GM19467 (cell line): ENCODE data around the gene SGMS1.
"Not testable (repeated sequence)": the region's sequence is repeated elsewhere in the genome, so short reads cannot be mapped to it uniquely, and the experiment has no call there.

Source experiments
- ATAC-seq: cut with Tn5 transposase; IDR thresholded peaks from one replicate; pipeline ENCODE4 v1.9.1; 2021; ENCODE audit warnings: mild to moderate bottlenecking, moderate library complexity; ENCODE audit not compliant: unreplicated experiment

The SGMS1 gene

DNA sequence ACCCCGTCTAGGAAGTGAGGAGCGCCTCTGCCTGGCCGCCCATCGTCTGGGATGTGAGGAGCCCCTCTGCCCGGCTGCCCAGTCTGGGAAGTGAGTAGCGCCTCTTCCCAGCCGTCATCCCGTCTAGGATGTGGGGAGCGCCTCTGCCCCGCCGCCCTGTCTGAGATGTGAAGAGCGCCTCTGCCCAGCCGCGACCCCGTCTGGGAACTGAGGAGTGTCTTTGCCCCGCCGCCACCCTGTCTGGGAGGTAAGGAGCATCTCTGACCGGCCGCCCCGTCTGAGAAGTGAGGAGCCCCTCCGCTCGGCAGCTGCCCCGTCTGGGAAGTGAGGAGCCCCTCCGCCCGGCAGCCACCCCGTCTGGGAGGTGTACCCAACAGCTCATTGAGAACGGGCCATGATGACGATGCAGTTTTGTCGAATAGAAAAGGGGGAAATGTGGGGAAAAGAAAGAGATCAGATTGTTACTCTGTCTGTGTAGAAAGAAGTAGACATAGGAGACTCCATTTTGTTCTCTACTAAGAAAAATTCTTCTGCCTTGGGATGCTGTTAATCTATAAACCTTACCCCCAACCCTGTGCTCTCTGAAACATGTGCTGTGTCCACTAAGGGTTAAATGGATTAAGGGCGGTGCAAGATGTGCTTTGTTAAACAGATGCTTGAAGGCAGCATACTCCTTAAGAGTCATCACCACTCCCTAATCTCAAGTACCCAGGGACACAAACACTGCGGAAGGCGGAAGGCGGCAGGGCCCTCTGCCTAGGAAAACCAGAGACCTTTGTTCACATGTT is 267.9 kb downstream of the SGMS1 start:
- ATAC-seq, result not testable (repeated sequence)

- ATAC-seq, result no peak
These were observed 272.1 kb downstream of the SGMS1 start for GRCh38 chr10:50351483-50352146.

DNA sequence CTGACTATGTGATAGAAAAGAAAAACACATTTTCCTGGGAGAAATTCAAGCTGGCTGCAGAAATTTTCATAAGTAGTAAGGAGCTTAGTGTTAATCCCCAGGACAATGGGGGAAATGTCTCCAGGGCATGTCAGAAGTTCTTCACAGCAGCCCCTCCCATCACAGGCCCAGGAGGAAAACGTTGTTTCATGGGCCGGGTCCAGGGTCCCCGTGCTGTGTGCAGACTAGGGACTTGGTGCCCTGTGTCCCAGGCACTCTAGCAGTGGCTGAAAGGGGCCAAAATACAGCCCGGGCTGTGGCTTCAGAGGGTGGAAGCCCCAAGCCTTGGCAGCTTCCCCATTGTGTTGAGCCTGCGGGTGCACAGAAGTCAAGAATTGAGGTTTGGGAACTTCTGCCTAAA is 273.4 kb downstream of the SGMS1 start:
- ATAC-seq, result no peak

GRCh38 chr10:50349554-50349953 is 274.2 kb downstream of the SGMS1 start:
- ATAC-seq, result no peak

- peak; percentile 87 for ATAC-seq
These were observed 276.4 kb downstream of the SGMS1 start for GRCh38 chr10:50347394-50347802.

GRCh38 chr10:50346942-50347341 is 276.8 kb downstream of the SGMS1 start:
- ATAC-seq, result no peak

GRCh38 chr10:50345545-50345944 is 278.2 kb downstream of the SGMS1 start:
- no peak for ATAC-seq

DNA sequence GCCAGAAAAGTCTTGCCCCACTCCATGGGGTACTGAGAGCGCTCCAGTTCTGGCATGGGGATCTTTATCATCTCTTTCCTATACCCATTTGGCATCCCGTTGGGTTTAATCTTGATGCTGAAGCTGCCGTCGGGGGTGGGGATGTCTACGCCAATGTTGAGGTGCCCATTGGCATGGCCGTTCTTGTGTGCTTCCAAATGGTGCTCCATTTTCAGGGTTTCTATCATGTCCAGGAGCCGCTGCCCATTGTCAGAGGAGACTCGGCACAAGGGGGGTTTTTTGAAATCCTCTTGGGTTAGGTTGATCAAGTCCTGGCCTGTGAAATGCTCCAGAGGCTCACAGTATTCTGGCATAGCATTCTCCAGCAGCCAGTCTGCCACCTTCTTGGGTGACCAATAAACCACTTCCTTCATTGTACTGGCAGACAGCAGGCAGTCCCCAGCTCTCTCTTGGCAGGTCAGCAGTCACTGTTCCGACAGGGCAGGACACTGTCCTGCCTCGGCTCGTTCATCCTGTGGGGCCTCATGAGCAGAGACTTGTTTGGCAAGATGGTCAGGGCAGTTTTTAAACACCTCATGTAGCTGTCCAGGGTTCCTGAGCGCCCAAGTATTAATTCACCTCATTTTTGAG is 279.9 kb downstream of the SGMS1 start:
- ATAC-seq, result no peak

DNA sequence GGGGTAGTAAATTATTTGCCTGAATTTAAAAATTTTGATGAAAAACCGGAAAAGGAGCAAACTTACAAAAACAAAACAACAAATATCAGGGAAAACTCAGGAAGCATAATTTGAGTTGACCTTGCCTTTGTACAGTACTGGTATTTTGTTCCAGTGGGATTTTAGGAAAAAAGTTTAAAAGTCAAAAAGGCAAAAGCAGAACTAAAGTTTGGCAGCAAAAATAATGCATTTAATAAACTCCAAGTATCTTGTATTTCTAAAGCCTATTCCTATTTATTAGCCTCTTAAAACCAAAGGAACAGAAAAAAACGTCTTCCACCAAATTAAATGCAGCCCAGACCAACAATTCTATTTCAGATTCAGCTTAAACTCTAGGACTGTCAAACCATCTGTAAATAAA is 281.8 kb downstream of the SGMS1 start:
- ATAC-seq, result no peak

DNA sequence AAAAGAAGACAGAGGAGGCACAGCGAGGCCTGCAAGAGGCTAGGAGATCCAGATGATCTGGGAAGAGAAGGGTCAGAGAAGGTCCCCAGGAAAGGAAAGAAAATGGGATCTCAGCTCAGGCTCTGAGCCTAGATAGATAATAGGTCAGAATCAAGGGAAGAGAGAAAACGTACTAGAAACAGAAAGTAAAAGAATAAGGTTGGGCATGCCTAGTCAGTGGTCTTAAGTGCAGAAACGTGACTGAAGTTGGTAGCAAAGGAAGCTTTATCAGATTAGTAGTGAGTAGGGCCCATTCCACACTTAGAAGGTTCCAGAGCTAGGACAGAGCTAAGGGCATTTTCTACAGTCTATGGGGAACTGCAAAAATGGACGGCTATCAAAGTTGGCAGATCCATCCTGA is 287.6 kb downstream of the SGMS1 start:
- ATAC-seq, result no peak

- no peak for ATAC-seq
These were observed 288.4 kb downstream of the SGMS1 start for GRCh38 chr10:50335397-50335796.

DNA sequence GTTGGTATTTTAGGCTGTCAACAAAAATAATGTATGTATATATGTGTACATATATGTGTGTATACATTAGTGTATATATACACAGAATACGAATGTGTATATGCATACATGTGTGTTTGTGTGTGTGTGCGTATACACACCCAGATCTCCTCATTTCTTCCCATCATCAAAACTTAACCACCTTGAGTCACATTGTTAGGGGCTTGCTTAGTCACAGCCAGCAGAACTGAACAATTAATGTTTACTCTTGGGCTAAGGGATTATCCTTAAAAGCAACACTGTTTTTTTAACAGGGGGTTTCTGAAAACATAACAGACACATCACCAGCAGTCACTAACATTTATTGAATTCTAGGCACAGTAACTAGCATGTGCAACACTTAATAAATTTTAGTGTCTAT is 289.5 kb downstream of the SGMS1 start:
- ATAC-seq, result no peak

DNA sequence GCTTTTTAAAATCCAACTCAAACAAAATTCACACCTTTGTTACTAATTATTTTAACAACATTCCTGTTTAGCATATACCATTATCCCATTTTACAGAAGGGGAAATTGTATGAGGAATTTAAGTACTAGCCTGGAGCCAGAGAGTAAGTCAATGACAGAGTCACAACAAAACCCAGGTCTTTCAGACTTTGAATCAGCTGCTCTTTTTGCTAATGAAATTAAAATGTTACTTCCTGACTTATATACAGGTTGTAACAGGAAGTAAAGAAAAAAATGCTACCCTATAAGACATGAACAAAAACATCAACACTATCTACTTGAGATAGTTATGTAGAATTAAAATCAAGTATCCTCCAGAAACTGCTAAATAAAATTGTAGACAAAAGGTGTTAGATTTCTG is 289.9 kb downstream of the SGMS1 start:
- no peak for ATAC-seq

DNA sequence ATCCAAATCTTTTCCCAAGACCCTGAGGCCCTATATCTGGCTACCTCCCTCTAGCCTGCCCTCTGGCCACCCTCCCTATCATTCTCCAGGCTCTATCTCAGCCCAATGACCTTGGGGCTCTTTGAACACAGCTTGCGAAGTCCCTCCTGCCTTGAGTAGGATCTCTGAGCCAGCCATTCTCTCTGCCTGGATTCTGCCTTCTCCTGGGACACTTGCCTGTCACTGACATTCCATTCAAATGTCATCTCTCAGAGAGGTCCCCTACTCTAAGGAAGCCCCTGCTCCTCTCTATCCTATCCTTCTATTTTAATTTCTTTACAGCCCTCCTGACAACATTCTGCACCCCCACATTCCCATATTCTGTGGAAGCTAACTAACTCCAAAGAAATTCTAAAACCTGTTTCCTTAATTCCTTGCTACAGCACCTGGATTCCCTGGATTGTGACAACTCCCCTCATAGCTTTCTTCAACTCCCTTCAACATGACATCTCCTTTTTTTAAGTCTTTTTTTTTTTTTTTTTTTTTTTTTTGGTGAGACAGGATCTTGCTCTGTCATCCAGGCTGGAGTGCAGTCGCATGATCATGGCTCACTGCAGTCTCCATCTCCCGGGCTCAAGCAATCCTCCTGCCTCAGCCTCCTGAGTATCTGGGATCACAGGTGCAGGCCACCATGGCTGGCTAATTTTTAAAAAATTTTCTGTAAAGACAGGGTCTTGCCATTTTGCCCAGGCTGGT is 291.5 kb downstream of the SGMS1 start:
- no peak for ATAC-seq

GRCh38 chr10:50331486-50331885 is 292.3 kb downstream of the SGMS1 start:
- no peak for ATAC-seq

DNA sequence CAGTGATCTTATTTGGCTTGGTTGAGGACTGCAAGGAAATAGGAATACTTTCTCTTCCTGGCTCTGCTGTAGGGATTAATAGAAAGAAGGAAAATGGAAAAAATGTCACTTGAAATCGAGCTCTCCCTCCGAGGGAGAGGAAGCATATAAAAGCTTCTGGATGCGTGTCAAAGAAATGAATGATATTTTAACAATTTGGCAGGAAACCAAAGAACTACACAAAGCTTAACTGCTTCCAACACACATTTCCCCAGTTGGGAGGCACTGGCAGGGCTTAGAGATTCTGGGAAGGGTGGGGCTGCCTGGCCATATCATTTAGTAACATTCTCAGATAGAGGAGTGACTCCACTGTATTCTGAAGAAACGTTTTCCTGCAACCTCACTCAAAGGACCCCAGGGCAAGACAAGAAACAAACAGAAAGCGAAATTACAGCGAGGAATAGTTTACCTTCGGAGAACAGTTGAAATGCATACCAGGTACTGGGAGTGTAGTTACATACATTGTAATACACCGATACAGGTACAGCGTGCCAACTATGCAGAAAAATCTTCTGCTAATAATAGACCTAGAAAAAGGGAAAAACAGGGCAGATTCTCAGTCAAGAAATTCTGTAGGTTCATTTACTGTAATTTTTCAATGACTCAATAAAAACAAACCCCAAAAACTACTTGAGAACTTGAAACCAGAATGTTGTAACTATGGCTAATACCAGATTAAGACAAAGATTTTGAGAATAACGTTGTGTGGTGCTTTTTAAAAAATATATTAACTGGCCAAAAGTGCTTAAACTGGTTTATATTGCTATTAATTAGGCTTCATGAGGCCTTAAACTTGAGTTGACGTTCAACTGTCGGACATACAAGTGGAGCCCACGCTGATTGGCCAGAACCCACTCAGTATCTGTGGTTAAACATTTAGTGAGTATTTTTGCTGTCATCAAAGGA is 296.7 kb downstream of the SGMS1 start:
- no peak for ATAC-seq

DNA sequence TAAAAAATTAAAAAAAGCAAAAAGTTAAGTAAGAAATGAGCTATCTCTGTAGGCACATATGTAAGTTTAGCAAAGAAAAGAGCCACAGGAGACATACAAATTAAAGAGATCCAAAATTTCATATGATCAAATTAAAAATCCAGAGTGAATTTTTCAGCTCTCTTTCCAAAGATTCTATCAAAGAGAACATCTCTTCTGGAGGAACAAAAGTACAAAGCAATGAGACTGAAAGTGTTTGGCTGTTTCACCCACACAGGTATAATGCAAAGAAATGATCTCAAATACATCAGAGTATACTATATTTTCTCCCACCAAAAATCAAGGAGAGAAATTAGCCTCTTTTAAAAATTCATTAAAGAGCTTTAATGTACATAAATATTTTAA is 297.6 kb downstream of the SGMS1 start:
- no peak for ATAC-seq

DNA sequence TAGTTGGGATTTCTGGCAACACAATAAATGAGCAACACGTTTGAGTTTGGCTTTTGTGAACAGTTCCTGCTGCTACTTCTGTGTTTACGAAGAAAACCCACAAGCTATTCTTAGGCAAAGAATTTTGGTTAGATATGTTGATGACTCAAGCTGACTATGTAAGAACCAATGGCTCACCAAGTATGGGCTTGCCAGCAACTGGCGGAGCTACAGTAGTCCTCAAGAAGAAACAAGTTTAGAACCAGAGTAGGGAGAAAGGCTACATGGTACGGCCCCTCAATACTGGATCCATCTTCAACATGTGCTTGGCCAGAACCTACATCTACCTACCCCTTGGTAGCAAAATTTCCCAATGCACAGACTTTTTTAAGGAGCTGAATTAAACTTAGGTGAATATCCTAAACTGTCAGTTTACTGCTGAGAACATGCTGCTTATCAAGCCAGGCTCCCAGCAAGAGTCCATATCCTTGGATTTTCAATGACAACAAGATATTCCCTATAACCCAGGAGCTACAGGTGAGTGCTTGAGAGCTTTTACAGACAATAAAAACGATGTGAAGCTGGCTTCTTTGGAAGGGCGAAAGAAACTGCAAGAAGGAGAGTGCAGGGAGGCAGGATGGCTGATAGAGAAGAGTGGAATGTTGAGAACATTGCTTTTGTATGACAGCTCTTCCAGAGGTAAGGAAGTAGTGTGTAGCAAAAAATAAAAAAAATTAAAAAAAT is 298.1 kb downstream of the SGMS1 start:
- no peak for ATAC-seq

- ATAC-seq, result no peak
These were observed 298.9 kb downstream of the SGMS1 start for GRCh38 chr10:50324680-50325393.
